CD4-positive, alpha-beta T cell treated with Interleukin-4 for 4 hours (primary cell): ENCODE measurements around the gene CGNL1.

Experiments used
- DNase-seq: peaks from one replicate; pipeline ENCODE4 v3.0.0-alpha.2; 2020

The CGNL1 gene

DNA sequence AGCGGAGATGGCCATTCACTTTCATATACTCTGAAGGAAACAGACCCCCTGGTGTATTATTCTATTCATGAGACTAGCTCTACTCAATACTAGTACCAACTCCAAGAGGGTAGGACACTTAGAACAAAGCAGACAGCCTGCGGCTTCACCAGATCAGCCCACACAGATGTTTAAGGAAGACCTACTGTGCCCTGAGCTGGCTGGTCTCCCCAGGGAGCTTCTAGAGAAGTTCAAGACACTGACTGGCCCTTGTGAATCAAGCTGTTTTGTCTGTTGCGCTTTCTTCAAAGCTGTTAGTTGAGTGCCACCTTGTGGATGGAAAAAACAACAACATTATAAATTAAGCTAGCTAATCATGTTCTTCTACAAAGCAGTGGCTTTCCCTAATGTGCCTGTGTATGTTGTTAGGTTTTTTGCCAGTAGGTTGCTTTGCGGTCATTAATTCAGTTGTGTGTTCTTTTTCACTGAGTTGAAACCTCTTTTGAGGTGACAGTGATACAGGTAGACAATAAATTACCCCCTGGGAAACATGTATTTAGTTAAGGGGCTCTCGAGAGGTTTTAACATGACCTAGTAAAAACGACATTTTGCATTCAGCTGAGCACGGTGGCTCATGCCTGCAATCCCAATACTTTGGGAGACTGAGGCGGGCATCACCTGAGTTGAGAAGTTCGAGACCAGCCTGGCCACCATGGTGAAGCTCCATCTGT is 151.2 kb downstream of the CGNL1 start:
- DNase-seq: peak; percentile 39

GRCh38 chr15:57528940-57529565 is 152.7 kb downstream of the CGNL1 start:
- no peak for DNase-seq

DNA sequence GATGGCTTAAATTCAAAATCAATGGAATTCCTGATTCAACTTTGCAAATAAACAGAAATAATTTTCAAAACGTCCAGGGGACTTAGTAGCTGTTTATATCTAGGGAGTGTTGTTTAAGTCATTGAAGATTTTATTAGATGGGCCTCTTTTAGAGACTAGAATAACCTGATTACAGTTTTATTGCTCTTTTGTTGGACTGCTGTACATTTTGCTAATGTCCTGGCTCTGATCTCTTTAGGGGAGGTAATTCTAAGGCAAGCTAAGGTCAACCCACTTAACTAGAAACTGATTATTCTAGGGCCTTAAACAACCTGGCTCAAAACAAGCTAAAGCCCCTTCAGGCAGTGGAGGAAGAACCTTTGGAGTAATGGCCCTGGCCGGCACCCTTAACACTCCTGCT is 153.4 kb downstream of the CGNL1 start:
- no peak for DNase-seq

DNA sequence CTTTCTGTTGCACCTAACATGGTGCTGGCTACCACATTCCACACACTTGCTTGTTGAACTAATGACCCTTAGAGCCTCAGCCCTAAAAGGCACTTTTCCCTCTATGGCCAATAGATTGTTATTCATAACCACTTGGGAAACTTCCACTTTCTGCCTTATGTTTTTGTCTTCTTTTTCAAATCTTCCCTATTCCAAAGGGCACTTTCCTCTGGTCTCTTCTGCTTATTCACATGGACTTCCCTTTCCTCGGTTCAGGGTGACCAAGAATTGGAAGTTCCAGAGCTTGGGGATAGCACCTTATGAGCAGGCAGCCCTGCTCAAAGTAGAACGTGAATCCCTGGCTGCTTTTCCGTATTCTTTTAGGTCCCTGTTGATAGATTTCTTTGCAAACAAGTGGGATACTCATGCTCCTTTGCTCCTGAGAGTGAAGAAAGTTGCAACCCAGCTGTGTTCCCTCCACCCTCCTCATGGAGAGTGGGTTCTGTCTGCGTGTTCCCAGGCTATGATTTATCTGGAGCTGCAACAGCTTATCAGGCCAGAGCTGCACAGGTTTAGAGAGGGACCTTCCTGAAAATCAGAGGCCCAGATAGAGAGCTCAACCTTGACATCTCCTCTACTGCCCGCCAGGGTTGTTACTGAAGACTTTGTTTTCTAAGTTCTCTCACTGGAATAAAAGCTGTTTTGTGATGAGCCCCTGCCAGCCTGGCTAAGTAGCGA is 156.6 kb downstream of the CGNL1 start:
- no peak for DNase-seq

DNA sequence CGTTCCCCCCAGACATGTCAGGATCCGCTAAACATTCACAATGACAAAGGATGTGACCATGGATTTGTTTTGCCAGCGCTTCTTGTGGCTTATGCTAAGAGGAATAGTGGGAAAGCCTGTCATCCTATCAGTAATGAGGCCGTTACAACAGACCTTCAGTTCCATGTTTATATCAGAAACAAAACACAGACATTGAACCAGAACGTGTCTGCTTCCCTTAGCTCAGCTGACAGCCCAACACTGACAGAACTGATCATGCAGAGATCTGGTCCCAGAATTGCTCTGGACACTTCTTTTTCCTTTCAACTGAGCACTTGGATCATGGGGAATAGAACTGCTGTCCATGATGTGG is 157.1 kb downstream of the CGNL1 start:
- no peak for DNase-seq

- no peak for DNase-seq
These were observed 158.0 kb downstream of the CGNL1 start for GRCh38 chr15:57534281-57534680.

- no peak for DNase-seq
These were observed 160.8 kb downstream of the CGNL1 start for GRCh38 chr15:57537072-57537471.

GRCh38 chr15:57537488-57538264 is 161.4 kb downstream of the CGNL1 start:
- DNase-seq: no peak

- no peak for DNase-seq
These were observed 161.9 kb downstream of the CGNL1 start for GRCh38 chr15:57538265-57538529.

GRCh38 chr15:57538821-57539220 is 162.5 kb downstream of the CGNL1 start:
- no peak for DNase-seq

- DNase-seq: no peak
These were observed 163.9 kb downstream of the CGNL1 start for GRCh38 chr15:57540211-57540610.

- DNase-seq: no peak
These were observed 164.4 kb downstream of the CGNL1 start for GRCh38 chr15:57540736-57541135.

GRCh38 chr15:57541271-57541670 is 165.0 kb downstream of the CGNL1 start:
- DNase-seq: no peak

DNA sequence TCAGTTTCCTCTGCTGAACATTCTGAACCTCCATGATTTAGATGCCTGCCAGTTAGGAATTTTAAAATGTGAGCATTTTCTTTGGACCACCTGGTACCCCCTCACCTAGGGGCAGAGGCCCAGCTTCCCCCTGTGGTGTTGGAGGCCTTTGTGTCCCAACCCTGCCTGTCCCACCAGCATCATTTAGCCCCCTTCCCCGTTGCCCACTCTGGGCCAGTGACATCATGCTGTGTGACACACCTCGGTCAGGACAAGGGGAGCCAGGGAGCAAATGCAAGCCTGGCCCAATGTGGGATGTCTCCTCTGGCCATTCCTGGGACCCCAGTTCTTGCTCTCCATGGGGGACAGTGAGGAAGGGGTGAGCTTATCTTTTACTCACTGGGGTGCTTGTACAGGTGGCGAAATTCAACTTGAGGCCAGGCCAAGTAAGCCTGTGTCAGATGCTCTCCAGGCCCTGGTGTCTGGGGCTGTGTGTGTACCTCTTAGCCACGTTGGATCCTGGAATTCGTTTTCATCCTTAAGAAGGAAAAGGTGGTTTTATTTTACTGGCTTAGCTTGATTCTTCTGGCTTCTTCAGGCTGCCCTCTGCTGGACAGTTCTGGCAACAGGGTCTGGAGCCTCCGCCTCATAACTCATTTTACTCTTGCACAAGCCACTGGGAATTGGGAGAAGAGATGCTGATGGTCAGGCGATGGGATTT is 165.7 kb downstream of the CGNL1 start:
- DNase-seq: no peak

DNA sequence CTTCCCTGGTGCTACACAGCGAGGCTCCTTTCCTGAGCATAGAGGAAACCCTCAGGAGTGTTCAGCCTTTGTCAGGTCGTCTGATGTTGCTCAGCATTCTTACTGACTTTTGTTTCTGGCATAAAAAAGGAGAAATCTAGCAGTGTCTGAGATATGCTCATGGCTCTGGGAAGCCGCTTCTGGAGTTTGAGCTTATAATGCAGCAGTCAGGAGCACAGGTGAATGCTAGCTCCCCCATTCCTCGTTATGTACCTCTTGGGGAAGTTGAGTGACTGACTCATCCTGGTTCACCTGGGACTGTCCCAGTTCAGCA is 166.2 kb downstream of the CGNL1 start:
- no peak for DNase-seq

GRCh38 chr15:57544848-57545480 is 168.7 kb downstream of the CGNL1 start:
- DNase-seq: no peak

- DNase-seq: no peak
These were observed 169.7 kb downstream of the CGNL1 start for GRCh38 chr15:57545995-57546394.

DNA sequence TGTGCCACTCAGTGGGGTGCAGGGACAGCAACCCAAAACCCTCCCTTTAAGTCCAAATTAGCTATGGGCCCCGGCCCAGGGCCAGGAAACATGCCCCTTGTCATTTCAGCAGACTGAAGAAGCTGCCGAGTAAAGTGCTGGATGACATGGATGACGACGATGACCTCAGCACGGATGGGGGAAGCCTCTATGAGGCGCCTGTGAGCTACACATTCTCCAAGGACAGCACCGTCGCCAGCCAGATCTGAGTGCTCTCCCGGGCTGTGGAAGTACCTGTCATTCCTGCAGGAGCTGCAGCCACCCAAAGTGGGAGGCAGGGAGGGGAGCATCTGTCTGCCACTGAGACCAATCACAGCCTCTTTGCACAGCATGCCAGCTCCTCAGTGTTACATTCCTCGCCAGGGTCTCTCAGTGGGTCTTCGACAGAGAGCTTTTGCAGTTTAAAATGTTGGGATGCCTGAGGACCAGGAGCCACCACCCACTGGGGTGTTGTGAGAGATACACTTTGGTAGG is 171.0 kb downstream of the CGNL1 start:
- no peak for DNase-seq

DNA sequence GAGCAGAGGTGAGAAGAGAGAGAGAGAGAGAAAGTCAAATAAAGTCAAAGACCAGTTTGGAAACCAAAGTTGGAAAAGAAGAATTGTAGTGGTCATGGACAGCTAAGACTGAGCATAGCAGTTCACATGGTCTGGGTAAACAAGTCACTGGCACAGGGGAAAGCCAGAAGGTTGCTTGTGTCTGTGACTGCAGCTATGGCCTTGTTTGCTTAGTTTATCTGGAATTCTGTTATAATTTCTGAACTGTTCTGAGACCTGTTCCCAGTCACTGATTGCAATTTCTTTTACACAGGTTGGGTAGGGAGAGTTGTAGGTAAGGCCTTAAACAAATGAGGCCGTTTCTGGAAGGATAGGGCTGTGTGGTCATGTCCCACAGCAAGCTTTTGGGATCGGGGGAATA is 172.0 kb downstream of the CGNL1 start:
- DNase-seq: no peak

- DNase-seq: no peak
These were observed 172.5 kb downstream of the CGNL1 start for GRCh38 chr15:57548835-57549234.

DNA sequence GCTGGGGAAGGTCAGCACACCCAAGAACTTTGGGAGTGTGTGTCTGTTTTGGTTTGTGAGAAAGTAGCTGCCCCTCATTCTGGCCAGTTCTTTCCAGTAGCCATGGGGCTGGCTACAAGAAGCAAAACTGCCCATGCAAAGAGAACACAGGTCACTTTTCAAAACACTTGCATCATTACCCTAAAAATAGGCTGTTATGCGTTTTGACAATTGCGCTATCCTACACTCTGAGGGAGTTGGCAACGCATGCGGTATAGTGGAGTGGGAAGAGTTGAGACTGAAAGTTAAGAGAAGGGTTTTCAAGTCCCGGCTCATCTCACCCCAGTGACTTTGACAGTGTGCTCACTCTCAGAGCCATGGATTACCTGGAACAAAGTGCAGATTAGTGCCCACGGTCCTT is 173.6 kb downstream of the CGNL1 start:
- no peak for DNase-seq

- no peak for DNase-seq
These were observed 174.3 kb downstream of the CGNL1 start for GRCh38 chr15:57550640-57551039.
